Panc1 (cell line): ENCODE measurements around the gene GPS2.

Experiments used
- POLR2AphosphoS5 ChIP-seq: IDR thresholded peaks from 2 replicates; pipeline ENCODE4 v1.6.1; 2012; ENCODE audit warnings: mild to moderate bottlenecking, low read depth, low read length, moderate library complexity
- SIN3A ChIP-seq: IDR thresholded peaks from 2 replicates; pipeline ENCODE4 v1.6.1; 2012; ENCODE audit warnings: low read depth, mild to moderate bottlenecking, low read length, moderate library complexity, borderline replicate concordance; ENCODE audit not compliant: insufficient read depth
- TF ChIP-seq, protein P1 (sequence below): fragments of 450-650 bp; IDR thresholded peaks from 2 replicates; pipeline ENCODE4 v1.5.1; 2017; ENCODE audit warnings: mild to moderate bottlenecking

DNA sequence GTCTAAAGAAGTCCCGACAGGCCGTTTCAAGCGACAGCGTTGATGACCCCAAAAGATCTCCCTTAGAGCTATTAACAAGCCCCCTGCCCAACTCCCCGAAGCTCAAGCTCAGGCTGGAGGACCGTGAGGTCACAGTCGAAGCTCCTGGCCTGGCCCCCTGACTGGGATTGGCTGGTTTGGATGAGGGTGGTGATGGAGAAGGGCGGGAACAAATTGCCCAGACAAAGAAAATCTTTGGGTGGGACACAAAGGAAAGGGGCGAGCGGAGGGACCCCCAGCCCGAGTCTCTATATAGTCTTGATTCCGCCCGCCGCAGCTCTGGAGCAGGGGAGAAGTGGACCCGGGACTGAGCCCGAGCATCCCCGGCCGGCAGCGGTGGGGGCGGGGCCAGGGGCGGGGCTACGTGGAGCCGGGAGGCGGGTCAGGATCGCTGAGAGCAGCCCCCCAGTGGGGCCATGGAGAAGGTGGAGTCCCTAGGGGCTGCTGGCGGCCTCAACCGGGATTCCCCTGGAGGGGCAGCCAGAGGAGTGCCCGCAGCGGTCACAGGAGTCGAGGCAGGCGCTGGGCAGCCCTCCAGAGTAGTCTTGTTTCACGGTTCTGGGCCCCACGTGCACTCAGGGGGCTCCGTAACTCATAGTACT lies 15.0 kb upstream of the GPS2 start:
- TF ChIP-seq, protein P1, sequence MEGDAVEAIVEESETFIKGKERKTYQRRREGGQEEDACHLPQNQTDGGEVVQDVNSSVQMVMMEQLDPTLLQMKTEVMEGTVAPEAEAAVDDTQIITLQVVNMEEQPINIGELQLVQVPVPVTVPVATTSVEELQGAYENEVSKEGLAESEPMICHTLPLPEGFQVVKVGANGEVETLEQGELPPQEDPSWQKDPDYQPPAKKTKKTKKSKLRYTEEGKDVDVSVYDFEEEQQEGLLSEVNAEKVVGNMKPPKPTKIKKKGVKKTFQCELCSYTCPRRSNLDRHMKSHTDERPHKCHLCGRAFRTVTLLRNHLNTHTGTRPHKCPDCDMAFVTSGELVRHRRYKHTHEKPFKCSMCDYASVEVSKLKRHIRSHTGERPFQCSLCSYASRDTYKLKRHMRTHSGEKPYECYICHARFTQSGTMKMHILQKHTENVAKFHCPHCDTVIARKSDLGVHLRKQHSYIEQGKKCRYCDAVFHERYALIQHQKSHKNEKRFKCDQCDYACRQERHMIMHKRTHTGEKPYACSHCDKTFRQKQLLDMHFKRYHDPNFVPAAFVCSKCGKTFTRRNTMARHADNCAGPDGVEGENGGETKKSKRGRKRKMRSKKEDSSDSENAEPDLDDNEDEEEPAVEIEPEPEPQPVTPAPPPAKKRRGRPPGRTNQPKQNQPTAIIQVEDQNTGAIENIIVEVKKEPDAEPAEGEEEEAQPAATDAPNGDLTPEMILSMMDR, result no peak
- TF ChIP-seq POLR2AphosphoS5 (0 out of 2 replicates have a peak, but pooled peaks have one; percentile 38), SIN3A (no peak)
